IMR-90 (cell line): Measurements from ENCODE around the gene CASP9. TPM values are rescaled to one million over a fixed set of nuclear protein-coding genes. Genes with fewer than 3 reads are reported as not detected.

ENCODE experiments used
- ATAC-seq: fragments of 200-7000 bp; cut with Tn5 transposase; 2 replicates; pipeline ENCODE4 v1.9.1; 2020; ENCODE audit warnings: low read depth, mild to moderate bottlenecking, moderate library complexity
- BruUV-seq: library from RNA; stranded (reverse); fragments of 400-500 nt; replicated peaks from 2 replicates; lab custom pipeline; 2021; lab: Mats Ljungman, UMichigan
- CTCF ChIA-PET: fragments of 300-600 bp; formaldehyde crosslinking; extraction: SDS; loops from one replicate; lab custom pipeline; 2021; ENCODE audit warnings: antibody characterized with exemption; lab: Yijun Ruan, JAX
- POLR2A ChIA-PET: fragments of 300-600 bp; sonication (Branson Sonifier 250); formaldehyde crosslinking; loops from one replicate; lab custom pipeline; 2022; ENCODE audit warnings: antibody characterized with exemption; ENCODE audit not compliant: unreplicated experiment; lab: Charles Lee
- DNase-seq: peaks from one replicate; pipeline ENCODE4 v3.0.0; 2013
- H2AFZ ChIP-seq: replicated peaks from 2 replicates; pipeline ENCODE3; 2013; ENCODE audit warnings: low read length, mild to moderate bottlenecking; ENCODE audit not compliant: poor library complexity
- H2AK5ac ChIP-seq: 2 replicates; pipeline ENCODE4 v1.6.1; 2013; ENCODE audit warnings: low read depth, low read length, inconsistent platforms
- H2AK9ac ChIP-seq: replicated peaks from 2 replicates; pipeline ENCODE3; 2013; ENCODE audit warnings: mild to moderate bottlenecking, low read depth, low read length, moderate library complexity; ENCODE audit not compliant: poor library complexity
- H2BK120ac ChIP-seq: 2 replicates; pipeline ENCODE4 v1.6.1; 2013; ENCODE audit warnings: low read depth, low read length, inconsistent platforms
- H2BK15ac ChIP-seq: 3 replicates; pipeline ENCODE4 v1.6.1; 2013; ENCODE audit warnings: low read depth, low read length, inconsistent platforms
- H2BK20ac ChIP-seq: 2 replicates; pipeline ENCODE4 v1.6.1; 2013; ENCODE audit warnings: low read depth, mild to moderate bottlenecking, inconsistent platforms, low read length, moderate library complexity
- H2BK5ac ChIP-seq: 2 replicates; pipeline ENCODE4 v1.6.1; 2013; ENCODE audit warnings: mild to moderate bottlenecking, low read depth, low read length, inconsistent platforms; ENCODE audit not compliant: poor library complexity, severe bottlenecking
- H3K14ac ChIP-seq: replicated peaks from 2 replicates; pipeline ENCODE4 v1.6.1; 2013; ENCODE audit warnings: low read depth, low read length, inconsistent platforms
- H3K18ac ChIP-seq: 2 replicates; pipeline ENCODE4 v1.6.1; 2013; ENCODE audit warnings: low read depth, low read length, control low read depth
- H3K23ac ChIP-seq: 2 replicates; pipeline ENCODE4 v1.6.1; 2013; ENCODE audit warnings: low read depth, low read length, inconsistent platforms
- H3K27ac ChIP-seq: 2 replicates; pipeline ENCODE4 v1.5.1; 2013; ENCODE audit warnings: mild to moderate bottlenecking, control low read depth, low read length; ENCODE audit not compliant: insufficient read depth
- H3K27me3 ChIP-seq: 2 replicates; pipeline ENCODE4 v1.6.1; 2013; ENCODE audit warnings: low read length; ENCODE audit not compliant: control insufficient read depth, insufficient read depth
- H3K36me3 ChIP-seq: 2 replicates; pipeline ENCODE4 v1.6.1; 2013; ENCODE audit warnings: low read length, mixed read lengths; ENCODE audit not compliant: control insufficient read depth, insufficient read depth
- H3K4ac ChIP-seq: 2 replicates; pipeline ENCODE4 v1.6.1; 2013; ENCODE audit warnings: low read depth, low read length, inconsistent platforms
- H3K4me1 ChIP-seq: 2 replicates; pipeline ENCODE4 v1.6.1; 2013; ENCODE audit warnings: low read length, mixed read lengths; ENCODE audit not compliant: control insufficient read depth, insufficient read depth
- H3K4me2 ChIP-seq: 2 replicates; pipeline ENCODE4 v1.6.1; 2013; ENCODE audit warnings: low read depth, mild to moderate bottlenecking, control low read depth, low read length, moderate library complexity
- H3K4me3 ChIP-seq: 2 replicates; pipeline ENCODE4 v1.5.1; 2013; ENCODE audit warnings: low read depth, mild to moderate bottlenecking, control low read depth, low read length, moderate library complexity; ENCODE audit not compliant: insufficient read depth
- H3K56ac ChIP-seq: 2 replicates; pipeline ENCODE4 v1.6.1; 2013; ENCODE audit warnings: low read length, inconsistent platforms; ENCODE audit not compliant: insufficient read depth; ENCODE audit errors: extremely low read depth
- H3K79me1 ChIP-seq, 2 experiments: 2 replicates each; pipeline ENCODE4 v1.6.1; 2013; ENCODE audit warnings: low read length in 2 of 2, inconsistent platforms in 1 of 2, low read depth in 1 of 2
- H3K9ac ChIP-seq: 2 replicates; pipeline ENCODE4 v1.6.1; 2013; ENCODE audit warnings: low read depth, low read length, control low read depth
- H3K9me1 ChIP-seq: 2 replicates; pipeline ENCODE4 v1.6.1; 2013; ENCODE audit warnings: low read length, inconsistent platforms; ENCODE audit not compliant: insufficient read depth
- H3K9me3 ChIP-seq: 2 replicates; pipeline ENCODE4 v1.6.1; 2013; ENCODE audit warnings: low read length; ENCODE audit not compliant: control insufficient read depth, insufficient read depth
- H4K20me1 ChIP-seq: 2 replicates; pipeline ENCODE4 v1.6.1; 2013; ENCODE audit warnings: low read length, inconsistent platforms; ENCODE audit not compliant: insufficient read depth
- H4K5ac ChIP-seq: 2 replicates; pipeline ENCODE4 v1.6.1; 2013; ENCODE audit warnings: mild to moderate bottlenecking, low read depth, low read length, control low read depth
- H4K8ac ChIP-seq, 2 experiments: 2 replicates each; pipeline ENCODE4 v1.6.1; 2013; ENCODE audit warnings: low read depth in 2 of 2, low read length in 2 of 2, control low read depth in 1 of 2, inconsistent platforms in 1 of 2
- H4K91ac ChIP-seq: 2 replicates; pipeline ENCODE4 v1.6.1; 2013; ENCODE audit warnings: low read depth, low read length, inconsistent platforms; ENCODE audit not compliant: insufficient read depth
- BHLHE40 ChIP-seq: fragments of 150-350 bp; IDR thresholded peaks from 2 replicates; pipeline ENCODE4 v1.6.1; 2016; ENCODE audit warnings: mild to moderate bottlenecking, low read depth, low read length
- NFE2L2 ChIP-seq: fragments of 150-350 bp; IDR thresholded peaks from 2 replicates; pipeline ENCODE4 v1.6.1; 2016; ENCODE audit warnings: low read depth, mild to moderate bottlenecking, low read length
- WGBS, 2 experiments: methylation state at CpG; one replicate each; pipeline versions ENCODE4 v1.1.5 to v1.1.7; 2013; ENCODE audit warnings: missing lambda C conversion rate in 2 of 2; ENCODE audit not compliant: insufficient read length in 1 of 2; ENCODE audit errors: extremely low coverage in 2 of 2; 5-methylcytosine and 5-hydroxymethylcytosine counted together
- dilution Hi-C: fragments of 300-500 bp; cut with HindIII; formaldehyde crosslinking; loops from one replicate; pipeline ENCODE4 v1.14.3; 2018; ENCODE audit warnings: low sequenced_read_pairs; ENCODE audit not compliant: unreplicated experiment
- in situ Hi-C: fragments of 300-500 bp; cut with MboI; formaldehyde crosslinking; loops from 3 replicates; pipeline ENCODE4 v1.14.3; 2019; ENCODE audit warnings: low sequenced_read_pairs, inconsistent platforms, mixed read lengths
- intact Hi-C: fragments of 100-400 bp; cut with micrococcal nuclease; formaldehyde crosslinking; loops from 2 replicates; pipeline ENCODE4 v1.10.0; 2022
- polyA plus RNA-seq, 3 experiments: library from polyadenylated mRNA; depleted of rRNA; stranded (reverse); fragments of >200 nt; gene quantifications; 2 replicates each; pipeline ENCODE4 v1.2.3, GENCODE V29; 2012; ENCODE audit warnings: low replicate concordance in 1 of 3
- total RNA-seq: library from RNA; depleted of rRNA; stranded (reverse); fragments of >200 nt; gene quantifications from 2 replicates; pipeline ENCODE4 v1.2.3, GENCODE V29; 2012
- TF ChIP-seq, protein P1 (sequence below): fragments of 150-350 bp; IDR thresholded peaks from 2 replicates; pipeline ENCODE4 v1.6.1; 2016; ENCODE audit warnings: low read depth, mild to moderate bottlenecking, low read length, moderate library complexity, borderline replicate concordance
- TF ChIP-seq, protein P2 (sequence below): fragments of 150-350 bp; IDR thresholded peaks from 2 replicates; pipeline ENCODE4 v1.6.1; 2017; ENCODE audit warnings: mild to moderate bottlenecking, antibody characterized with exemption, low read length, low read depth

The CASP9 gene
- total and polyA plus RNA-seq, 2 of the 4 experiments (the other 2 are of a cell fraction): 7.0 to 8.3 TPM

DNA sequence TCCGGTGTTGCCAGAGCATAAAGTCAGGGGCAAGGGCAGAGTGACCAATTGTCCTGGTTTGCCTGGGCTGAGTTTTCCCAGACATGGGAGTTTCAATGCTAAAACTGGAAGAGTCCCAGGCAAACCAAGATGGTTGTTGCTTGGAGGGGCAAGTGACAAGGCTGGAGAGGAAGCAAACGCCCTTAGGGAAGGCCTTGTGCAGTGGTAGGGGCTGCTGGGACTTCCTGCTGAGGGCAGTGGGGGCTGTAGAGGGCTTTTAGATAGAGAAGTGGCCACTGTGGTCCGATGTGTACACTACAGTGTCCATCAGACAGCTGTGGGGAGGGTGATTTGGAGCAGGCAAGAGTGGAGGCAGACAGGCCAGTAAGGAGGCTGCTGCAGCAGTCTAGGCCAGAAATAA is 74.4 kb downstream of the CASP9 start:
- WGBS, 2 experiments: 83% methylated on average over 1 of the region's 3 CpGs; no CpG with 5 or more reads in 1 of the 2 experiments
- Histone ChIP-seq H2AK5ac (no peak overlapping the region), H3K4me3 (no peak overlapping the region), H2AFZ (peak overlapping the region; percentile 33), H2AK9ac (peak overlapping the region; percentile 71), H4K20me1 (no peaks in the 10 kb centered on the region), H4K91ac (no peak overlapping the region), H2BK20ac (no peak overlapping the region), H3K23ac (no peak overlapping the region), H3K36me3 (no peaks in the 10 kb centered on the region), H3K9me3 (peaks cover 4% of the 10 kb centered on the region), H2BK5ac (no peak overlapping the region), H4K5ac (no peak overlapping the region), H3K9ac (no peak overlapping the region), H2BK15ac (no peak overlapping the region), H3K9me1 (no peaks in the 10 kb centered on the region), H3K4me2 (no peak overlapping the region), H3K14ac (no peak overlapping the region), H3K56ac (no peak overlapping the region), H3K4ac (no peak overlapping the region), H3K18ac (no peak overlapping the region), H3K27ac (no peak overlapping the region), H3K79me1 (no peaks in the 10 kb centered on the region), H2BK120ac (no peak overlapping the region), H3K27me3 (peaks cover 16% of the 10 kb centered on the region; the same call in 1 of the 2 replicates), H3K4me1 (0 out of 2 replicates have a peak, but pooled peaks cover 4% of the 10 kb centered on the region), H4K8ac (no peak overlapping the region)
- DNase-seq: no peak
- intact Hi-C loops (no loop called here), in situ Hi-C loops (no loop called here), dilution Hi-C loops (no loop called here)
- TF ChIP-seq, protein P1, sequence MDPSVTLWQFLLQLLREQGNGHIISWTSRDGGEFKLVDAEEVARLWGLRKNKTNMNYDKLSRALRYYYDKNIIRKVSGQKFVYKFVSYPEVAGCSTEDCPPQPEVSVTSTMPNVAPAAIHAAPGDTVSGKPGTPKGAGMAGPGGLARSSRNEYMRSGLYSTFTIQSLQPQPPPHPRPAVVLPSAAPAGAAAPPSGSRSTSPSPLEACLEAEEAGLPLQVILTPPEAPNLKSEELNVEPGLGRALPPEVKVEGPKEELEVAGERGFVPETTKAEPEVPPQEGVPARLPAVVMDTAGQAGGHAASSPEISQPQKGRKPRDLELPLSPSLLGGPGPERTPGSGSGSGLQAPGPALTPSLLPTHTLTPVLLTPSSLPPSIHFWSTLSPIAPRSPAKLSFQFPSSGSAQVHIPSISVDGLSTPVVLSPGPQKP: no peak
- TF ChIP-seq, protein P2, sequence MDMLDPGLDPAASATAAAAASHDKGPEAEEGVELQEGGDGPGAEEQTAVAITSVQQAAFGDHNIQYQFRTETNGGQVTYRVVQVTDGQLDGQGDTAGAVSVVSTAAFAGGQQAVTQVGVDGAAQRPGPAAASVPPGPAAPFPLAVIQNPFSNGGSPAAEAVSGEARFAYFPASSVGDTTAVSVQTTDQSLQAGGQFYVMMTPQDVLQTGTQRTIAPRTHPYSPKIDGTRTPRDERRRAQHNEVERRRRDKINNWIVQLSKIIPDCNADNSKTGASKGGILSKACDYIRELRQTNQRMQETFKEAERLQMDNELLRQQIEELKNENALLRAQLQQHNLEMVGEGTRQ: no peak
- no peak for TF ChIP-seq NFE2L2
- no peak for TF ChIP-seq BHLHE40
- no TSS peak for BruUV-seq
- ChIA-PET CTCF (no interaction called here), POLR2A (no interaction called here)
- ATAC-seq: no peak
